Endothelial cell of umbilical vein (primary cell): ENCODE results near the gene MIXL1.

ENCODE experiments used
- CTCF ChIP-seq, 2 donors: IDR thresholded peaks; 1 replicate in 1 of 2; 2 replicates in 1 of 2; pipeline ENCODE4 v1.5.1; 2011; ENCODE audit warnings: low read length in 2 of 2, mild to moderate bottlenecking in 2 of 2, moderate library complexity in 2 of 2, control low read depth in 1 of 2, inconsistent platforms in 1 of 2, low read depth in 1 of 2; ENCODE audit not compliant: insufficient read depth in 1 of 2; ENCODE audit errors: extremely low read depth in 1 of 2
- EZH2 ChIP-seq: IDR thresholded peaks from 2 replicates; pipeline ENCODE4 v1.6.1; 2012; ENCODE audit warnings: borderline replicate concordance, low read depth, mild to moderate bottlenecking, moderate library complexity, low read length, inconsistent platforms; ENCODE audit not compliant: severe bottlenecking
- MAX ChIP-seq: IDR thresholded peaks from 2 replicates; pipeline ENCODE4 v1.6.1; 2011; ENCODE audit not compliant: insufficient read depth, insufficient read length
- MYC ChIP-seq: IDR thresholded peaks from one replicate; pipeline ENCODE4 v1.6.1; 2011; ENCODE audit warnings: mild to moderate bottlenecking, low read depth, low read length
- POLR2A ChIP-seq: IDR thresholded peaks from 2 replicates; pipeline ENCODE4 v1.6.1; 2012; ENCODE audit warnings: low read depth, mild to moderate bottlenecking, control low read depth, low read length
- POLR2AphosphoS5 ChIP-seq: IDR thresholded peaks from 2 replicates; pipeline ENCODE4 v1.6.1; 2012; ENCODE audit warnings: low read depth, mild to moderate bottlenecking, control low read depth, low read length, moderate library complexity; ENCODE audit not compliant: insufficient read depth

GRCh38 chr1:226210571-226211176, 12.8 kb upstream of the MIXL1 start:
- no peak for TF ChIP-seq POLR2AphosphoS5
- TF ChIP-seq POLR2A = no peak
- no peak for TF ChIP-seq CTCF (IDR thresholded peaks at IDR 0.05; ENCODE audit: extremely low read depth in 1 of 2, insufficient read depth in 1 of 2, low read depth in 1 of 2, low read length in 2 of 2)
- TF ChIP-seq EZH2 = no peak
- TF ChIP-seq MAX = no peak
- no peak for TF ChIP-seq MYC
